Measurements from ENCODE around the gene SPEF2. TPM values are rescaled to one million over a fixed set of nuclear protein-coding genes. Genes with fewer than 3 reads are reported as not detected.

SPEF2 gene
- total RNA-seq, 1 donor from 2014 or later = 3.7 TPM

DNA sequence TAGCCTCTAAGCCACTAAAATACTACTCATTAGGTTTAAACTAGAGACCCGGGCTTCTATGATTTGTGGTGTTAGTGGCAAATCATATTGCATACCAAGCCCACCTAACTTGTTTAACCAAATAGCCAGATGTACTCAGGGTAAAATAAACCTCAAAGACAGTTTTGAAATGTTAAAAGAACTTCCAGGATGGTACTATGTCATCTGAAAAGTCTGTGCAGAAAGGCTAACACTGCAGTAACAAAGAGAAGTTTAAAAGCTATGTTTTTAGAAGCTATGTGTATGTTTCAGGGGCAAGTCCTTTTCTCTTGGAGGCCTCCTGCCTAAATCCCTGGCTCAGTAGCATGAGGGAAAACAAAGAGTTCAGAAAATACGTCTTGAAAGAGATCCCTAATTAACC is 154.2 kb downstream of the SPEF2 start:
- Histone ChIP-seq H3K36me3 (ENCODE audit: control insufficient read depth in 3 of 3, insufficient read depth in 3 of 3, low read length in 3 of 3) (no peaks in the 10 kb centered on the region), H3K9ac (ENCODE audit: low read depth in 1 of 3, low read length in 3 of 3) (no peak overlapping the region), H3K4me1 (ENCODE audit: control insufficient read depth in 3 of 3, insufficient read depth in 3 of 3, low read length in 3 of 3) (no peaks in the 10 kb centered on the region), H3K4me3 (ENCODE audit: low read length in 3 of 3) (no peak overlapping the region), H3K27me3 (ENCODE audit: control insufficient read depth in 3 of 3, insufficient read depth in 3 of 3, low read length in 3 of 3) (no peaks in the 10 kb centered on the region), H3K27ac (ENCODE audit: low read depth, low read length) (no peak overlapping the region), H3K9me3 (ENCODE audit: control insufficient read depth in 3 of 3, low read length in 3 of 3) (no peaks in the 10 kb centered on the region)

DNA sequence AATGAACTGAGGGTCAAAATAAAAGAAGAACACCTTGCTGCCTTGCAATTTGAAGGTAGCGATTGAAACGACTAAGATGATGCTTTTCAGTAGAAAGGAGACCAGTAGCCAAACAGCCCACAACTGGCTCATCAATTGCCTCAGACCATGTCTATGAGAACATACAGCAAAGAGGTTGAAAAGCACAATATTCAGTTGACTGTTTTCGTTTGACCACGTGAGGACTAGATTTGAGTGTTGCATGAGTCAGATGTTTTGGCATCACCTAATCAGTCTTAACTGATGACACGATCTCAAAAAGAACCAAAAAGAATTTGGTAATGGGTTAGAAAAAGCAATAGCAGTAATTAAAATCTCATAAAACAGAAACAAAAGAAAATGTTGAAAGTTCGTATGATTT is 156.3 kb downstream of the SPEF2 start:
- Histone ChIP-seq H3K36me3 (ENCODE audit: control insufficient read depth in 3 of 3, insufficient read depth in 3 of 3, low read length in 3 of 3) (no peaks in the 10 kb centered on the region), H3K27me3 (ENCODE audit: control insufficient read depth in 3 of 3, insufficient read depth in 3 of 3, low read length in 3 of 3) (no peaks in the 10 kb centered on the region), H3K4me3 (ENCODE audit: low read length in 3 of 3) (no peak overlapping the region), H3K4me1 (ENCODE audit: control insufficient read depth in 3 of 3, insufficient read depth in 3 of 3, low read length in 3 of 3) (no peaks in the 10 kb centered on the region), H3K27ac (ENCODE audit: low read depth, low read length) (no peak overlapping the region), H3K9me3 (ENCODE audit: control insufficient read depth in 3 of 3, low read length in 3 of 3) (no peaks in the 10 kb centered on the region), H3K9ac (ENCODE audit: low read depth in 1 of 3, low read length in 3 of 3) (no peak overlapping the region)

DNA sequence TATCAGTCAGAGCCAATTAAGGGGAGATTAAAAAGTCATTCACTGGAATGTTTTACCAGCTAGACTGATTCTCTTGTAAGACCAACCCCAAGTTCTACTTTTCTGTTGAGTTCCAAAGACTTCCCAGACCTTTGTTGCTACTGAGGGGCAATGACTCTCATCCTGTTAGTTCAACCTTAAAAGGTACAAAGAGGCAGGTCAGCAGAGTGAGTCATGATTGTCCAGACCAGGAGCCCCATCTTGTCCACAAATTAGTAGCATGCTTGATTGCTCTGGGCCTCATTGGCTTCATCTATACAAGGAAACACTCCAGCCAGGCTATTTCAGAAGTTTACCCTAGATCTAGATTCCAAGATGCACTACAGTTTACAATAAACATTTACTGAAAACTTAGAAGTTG is 159.1 kb downstream of the SPEF2 start:
- H3K4me1 ChIP-seq (ENCODE audit: control insufficient read depth in 3 of 3, insufficient read depth in 3 of 3, low read length in 3 of 3) = peaks cover 0 to 2% (median 0%) of the 10 kb centered on the region in 3 donors
- H3K9ac ChIP-seq (ENCODE audit: low read depth in 1 of 3, low read length in 3 of 3) = no peak overlapping the region
- no peaks in the 10 kb centered on the region for H3K36me3 ChIP-seq (ENCODE audit: control insufficient read depth in 3 of 3, insufficient read depth in 3 of 3, low read length in 3 of 3)
- no peak overlapping the region for H3K4me3 ChIP-seq (ENCODE audit: low read length in 3 of 3)
- no peaks in the 10 kb centered on the region for H3K27me3 ChIP-seq (ENCODE audit: control insufficient read depth in 3 of 3, insufficient read depth in 3 of 3, low read length in 3 of 3)
- no peaks in the 10 kb centered on the region for H3K9me3 ChIP-seq (ENCODE audit: control insufficient read depth in 3 of 3, low read length in 3 of 3)
- no peak overlapping the region for H3K27ac ChIP-seq (ENCODE audit: low read depth, low read length)

DNA sequence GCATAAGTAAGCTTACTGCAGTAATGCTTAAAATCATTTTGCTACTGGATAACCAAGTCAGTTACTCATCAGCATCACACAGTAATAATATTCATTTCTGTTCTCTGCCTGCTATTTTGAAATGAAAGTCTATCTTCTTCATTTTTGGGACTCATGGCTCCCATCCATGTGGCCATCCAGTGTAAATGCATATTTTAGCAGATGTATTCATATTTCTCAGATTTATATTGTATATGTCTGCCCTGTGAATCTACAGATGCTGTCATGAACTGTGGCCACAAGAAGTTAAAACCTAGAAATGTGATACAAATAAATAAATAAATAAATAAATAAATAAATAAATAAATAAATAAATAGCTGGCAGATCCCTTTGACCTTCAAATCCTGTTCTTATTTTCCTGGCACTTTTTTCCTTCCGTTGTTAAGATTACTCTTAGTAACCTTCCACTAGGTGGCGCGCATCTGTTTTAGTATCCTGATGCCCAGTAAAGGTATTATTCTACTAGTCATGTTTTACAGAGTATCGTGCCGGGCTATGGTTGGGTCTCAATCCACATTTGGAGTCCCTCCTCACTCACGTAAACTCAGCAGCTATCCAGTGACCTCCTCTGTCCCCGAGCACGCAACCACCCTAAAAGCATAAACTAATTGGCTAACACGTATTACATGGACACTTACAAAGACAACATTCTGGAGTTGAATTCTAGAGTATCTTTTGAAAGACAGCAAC is 159.9 kb downstream of the SPEF2 start:
- H3K27me3 ChIP-seq (ENCODE audit: control insufficient read depth in 3 of 3, insufficient read depth in 3 of 3, low read length in 3 of 3) = no peaks in the 10 kb centered on the region
- H3K4me1 ChIP-seq (ENCODE audit: control insufficient read depth in 3 of 3, insufficient read depth in 3 of 3, low read length in 3 of 3) = peaks cover 0 to 2% (median 0%) of the 10 kb centered on the region in 3 donors
- H3K4me3 ChIP-seq (ENCODE audit: low read length in 3 of 3) = no peak overlapping the region
- H3K27ac ChIP-seq (ENCODE audit: low read depth, low read length) = no peak overlapping the region
- no peaks in the 10 kb centered on the region for H3K9me3 ChIP-seq (ENCODE audit: control insufficient read depth in 3 of 3, low read length in 3 of 3)
- no peaks in the 10 kb centered on the region for H3K36me3 ChIP-seq (ENCODE audit: control insufficient read depth in 3 of 3, insufficient read depth in 3 of 3, low read length in 3 of 3)
- no peak overlapping the region for H3K9ac ChIP-seq (ENCODE audit: low read depth in 1 of 3, low read length in 3 of 3)

DNA sequence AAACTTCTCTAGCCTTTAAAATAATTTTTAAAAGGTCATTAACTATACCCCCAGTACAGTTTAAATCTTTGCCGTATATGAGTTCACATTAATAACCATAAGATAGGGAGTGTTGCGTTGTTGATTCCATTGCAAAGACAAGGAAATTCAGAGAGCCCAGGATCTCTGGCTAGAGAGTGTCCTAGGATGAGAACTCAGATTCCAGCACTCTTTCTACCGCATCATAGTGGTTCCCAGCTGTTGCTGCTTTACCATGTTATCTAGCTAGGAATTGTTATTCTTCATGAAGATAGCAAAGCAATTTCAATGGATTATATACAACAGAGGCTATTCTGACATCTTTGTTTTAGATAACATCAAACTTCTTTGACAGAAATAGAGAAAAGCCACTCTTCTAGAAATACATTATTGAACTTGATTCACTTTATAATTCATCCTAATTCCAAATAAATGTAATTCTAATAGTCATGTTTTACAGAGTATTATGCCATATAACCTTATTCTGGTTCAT is 160.7 kb downstream of the SPEF2 start:
- Histone ChIP-seq H3K4me3 (ENCODE audit: low read length in 3 of 3) (no peak overlapping the region), H3K4me1 (ENCODE audit: control insufficient read depth in 3 of 3, insufficient read depth in 3 of 3, low read length in 3 of 3) (peaks cover 0 to 2% (median 0%) of the 10 kb centered on the region in 3 donors), H3K36me3 (ENCODE audit: control insufficient read depth in 3 of 3, insufficient read depth in 3 of 3, low read length in 3 of 3) (no peaks in the 10 kb centered on the region), H3K27me3 (ENCODE audit: control insufficient read depth in 3 of 3, insufficient read depth in 3 of 3, low read length in 3 of 3) (no peaks in the 10 kb centered on the region), H3K9me3 (ENCODE audit: control insufficient read depth in 3 of 3, low read length in 3 of 3) (no peaks in the 10 kb centered on the region), H3K9ac (ENCODE audit: low read depth in 1 of 3, low read length in 3 of 3) (no peak overlapping the region), H3K27ac (ENCODE audit: low read depth, low read length) (no peak overlapping the region)

DNA sequence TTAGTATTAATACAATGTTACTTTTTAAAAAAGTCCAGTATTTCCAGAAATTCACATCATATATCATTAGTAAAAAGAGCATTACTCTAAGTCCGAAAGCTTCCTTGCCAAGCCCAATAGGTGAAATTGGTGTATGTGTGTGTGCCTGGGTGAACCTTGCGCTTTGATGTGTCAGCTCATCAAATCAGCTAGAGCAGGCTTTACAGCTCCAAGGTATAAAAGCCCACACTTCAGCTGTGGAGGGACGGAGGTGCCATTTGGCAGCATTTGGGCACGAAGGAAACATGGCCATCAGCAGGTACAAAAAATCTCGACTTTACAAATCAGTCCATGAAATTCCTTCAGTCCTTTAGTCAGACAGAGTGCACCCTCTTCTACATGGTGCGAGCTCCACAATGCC is 162.6 kb downstream of the SPEF2 start:
- no peak overlapping the region for H3K9ac ChIP-seq (ENCODE audit: low read depth in 1 of 3, low read length in 3 of 3)
- no peaks in the 10 kb centered on the region for H3K36me3 ChIP-seq (ENCODE audit: control insufficient read depth in 3 of 3, insufficient read depth in 3 of 3, low read length in 3 of 3)
- H3K27ac ChIP-seq (ENCODE audit: low read depth, low read length) = no peak overlapping the region
- no peaks in the 10 kb centered on the region for H3K9me3 ChIP-seq (ENCODE audit: control insufficient read depth in 3 of 3, low read length in 3 of 3)
- H3K4me1 ChIP-seq (ENCODE audit: control insufficient read depth in 3 of 3, insufficient read depth in 3 of 3, low read length in 3 of 3) = peaks cover 0 to 2% (median 0%) of the 10 kb centered on the region in 3 donors
- H3K4me3 ChIP-seq (ENCODE audit: low read length in 3 of 3) = no peak overlapping the region
- H3K27me3 ChIP-seq (ENCODE audit: control insufficient read depth in 3 of 3, insufficient read depth in 3 of 3, low read length in 3 of 3) = no peaks in the 10 kb centered on the region

DNA sequence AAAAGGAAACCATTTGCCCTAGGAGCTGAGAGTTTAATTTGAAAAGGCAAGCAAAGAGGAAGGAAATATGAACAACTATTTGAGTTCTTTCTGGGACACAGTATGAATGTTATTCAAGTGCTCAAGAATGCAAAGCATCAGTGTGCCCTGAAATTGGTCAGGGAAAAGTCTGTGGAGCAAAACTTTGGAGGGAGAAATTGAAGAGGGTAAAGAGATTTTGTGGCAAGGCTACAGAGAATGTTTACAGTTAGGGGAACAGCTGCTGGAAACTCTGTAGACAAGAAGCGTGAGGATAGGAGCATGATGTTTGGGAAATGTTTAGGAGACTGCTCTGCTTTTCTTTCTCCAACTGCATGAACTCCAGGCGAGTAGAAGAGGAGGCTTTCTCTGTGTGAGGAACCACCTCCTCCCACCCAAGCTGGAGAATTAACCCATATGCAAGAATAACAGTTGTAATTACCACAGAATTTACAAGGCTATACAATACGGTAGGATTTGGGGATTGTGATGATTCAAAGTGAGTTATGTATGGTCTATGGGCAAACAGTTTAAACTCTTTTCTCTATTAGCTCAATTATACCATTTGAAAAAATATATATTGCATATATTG is 163.6 kb downstream of the SPEF2 start:
- H3K27ac ChIP-seq (ENCODE audit: low read depth, low read length) = no peak overlapping the region

DNA sequence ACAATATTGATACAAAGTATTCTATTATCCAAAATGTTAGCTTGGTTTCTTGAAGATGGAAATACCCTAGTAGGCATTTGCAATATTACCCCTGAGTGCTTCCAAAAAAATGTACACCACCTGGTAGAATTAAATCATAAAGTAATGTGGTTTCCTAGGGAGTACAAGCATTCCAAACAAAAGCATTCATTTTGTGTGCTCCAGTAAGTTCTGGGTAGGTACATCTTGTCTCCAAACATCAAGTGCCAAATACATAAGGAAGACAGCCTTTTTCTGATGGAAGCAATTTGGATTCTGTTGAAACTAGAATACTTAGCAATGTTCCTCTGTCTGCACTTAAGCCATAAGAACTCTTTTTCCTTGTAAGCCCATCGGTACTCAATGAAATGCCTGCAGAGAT is 165.9 kb downstream of the SPEF2 start:
- no peak overlapping the region for H3K9ac ChIP-seq (ENCODE audit: low read depth in 1 of 3, low read length in 3 of 3)
- H3K27ac ChIP-seq (ENCODE audit: low read depth, low read length) = no peak overlapping the region
- H3K36me3 ChIP-seq (ENCODE audit: control insufficient read depth in 3 of 3, insufficient read depth in 3 of 3, low read length in 3 of 3) = no peaks in the 10 kb centered on the region
- H3K27me3 ChIP-seq (ENCODE audit: control insufficient read depth in 3 of 3, insufficient read depth in 3 of 3, low read length in 3 of 3) = no peaks in the 10 kb centered on the region
- peaks cover 0 to 2% (median 0%) of the 10 kb centered on the region in 3 donors for H3K4me1 ChIP-seq (ENCODE audit: control insufficient read depth in 3 of 3, insufficient read depth in 3 of 3, low read length in 3 of 3)
- no peaks in the 10 kb centered on the region for H3K9me3 ChIP-seq (ENCODE audit: control insufficient read depth in 3 of 3, low read length in 3 of 3)
- no peak overlapping the region for H3K4me3 ChIP-seq (ENCODE audit: low read length in 3 of 3)

More for the DNA sequence above, 163.6 kb downstream of the SPEF2 start:
- no peaks in the 10 kb centered on the region for H3K9me3 ChIP-seq (ENCODE audit: control insufficient read depth in 3 of 3, low read length in 3 of 3)
- no peaks in the 10 kb centered on the region for H3K27me3 ChIP-seq (ENCODE audit: control insufficient read depth in 3 of 3, insufficient read depth in 3 of 3, low read length in 3 of 3)
- no peak overlapping the region for H3K4me3 ChIP-seq (ENCODE audit: low read length in 3 of 3)
- H3K4me1 ChIP-seq (ENCODE audit: control insufficient read depth in 3 of 3, insufficient read depth in 3 of 3, low read length in 3 of 3) = peaks cover 0 to 2% (median 0%) of the 10 kb centered on the region in 3 donors
- H3K36me3 ChIP-seq (ENCODE audit: control insufficient read depth in 3 of 3, insufficient read depth in 3 of 3, low read length in 3 of 3) = no peaks in the 10 kb centered on the region
- no peak overlapping the region for H3K9ac ChIP-seq (ENCODE audit: low read depth in 1 of 3, low read length in 3 of 3)

DNA sequence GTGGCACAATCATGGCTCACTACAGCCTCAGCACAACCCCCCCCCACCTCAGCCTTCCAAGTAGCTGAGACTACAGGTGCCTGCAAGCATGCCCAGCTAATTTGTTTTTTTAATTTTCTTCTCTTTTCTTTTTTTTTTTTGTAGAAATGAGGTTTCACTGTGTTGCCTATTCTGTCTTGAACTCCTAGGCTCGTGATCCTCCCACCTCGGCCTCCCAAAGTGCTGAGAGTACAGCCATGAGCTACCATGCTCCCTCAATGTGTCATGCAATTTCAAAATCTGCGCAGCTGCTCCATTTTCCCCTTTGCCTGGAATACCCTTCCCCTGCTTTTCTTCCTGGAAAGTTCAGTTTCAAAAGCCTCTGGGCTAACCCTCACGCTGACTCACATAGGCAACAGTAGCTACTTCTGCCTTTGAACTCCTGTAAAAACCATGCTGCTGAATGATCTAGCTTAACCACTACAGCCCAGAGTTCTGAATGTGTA is 168.0 kb downstream of the SPEF2 start:
- H3K9me3 ChIP-seq (ENCODE audit: control insufficient read depth in 3 of 3, low read length in 3 of 3) = no peaks in the 10 kb centered on the region
- no peak overlapping the region for H3K9ac ChIP-seq (ENCODE audit: low read depth in 1 of 3, low read length in 3 of 3)
- H3K4me1 ChIP-seq (ENCODE audit: control insufficient read depth in 3 of 3, insufficient read depth in 3 of 3, low read length in 3 of 3) = peaks cover 0 to 2% (median 0%) of the 10 kb centered on the region in 3 donors
- no peak overlapping the region for H3K27ac ChIP-seq (ENCODE audit: low read depth, low read length)
- H3K27me3 ChIP-seq (ENCODE audit: control insufficient read depth in 3 of 3, insufficient read depth in 3 of 3, low read length in 3 of 3) = no peaks in the 10 kb centered on the region
- H3K4me3 ChIP-seq (ENCODE audit: low read length in 3 of 3) = no peak overlapping the region
- no peaks in the 10 kb centered on the region for H3K36me3 ChIP-seq (ENCODE audit: control insufficient read depth in 3 of 3, insufficient read depth in 3 of 3, low read length in 3 of 3)

DNA sequence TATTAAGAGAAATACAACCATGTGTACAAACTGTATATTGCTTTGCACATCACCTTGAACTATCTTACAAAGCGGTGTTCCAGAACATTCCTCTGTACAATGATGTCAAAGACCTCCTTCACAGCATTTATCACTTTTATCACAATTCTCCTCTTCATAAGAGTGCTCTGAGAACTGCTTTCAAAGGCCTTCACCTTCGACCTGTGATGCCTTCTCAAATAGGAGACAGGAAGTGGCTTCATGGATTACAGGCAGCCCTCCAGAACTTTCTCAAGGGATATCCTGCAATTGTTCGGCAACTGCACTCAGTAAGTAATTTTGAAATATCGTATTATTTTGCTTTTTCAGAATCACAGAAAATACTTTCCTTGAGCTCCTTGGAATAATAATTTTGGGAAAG is 171.1 kb downstream of the SPEF2 start:
- Histone ChIP-seq H3K9me3 (ENCODE audit: control insufficient read depth in 3 of 3, low read length in 3 of 3) (no peaks in the 10 kb centered on the region), H3K9ac (ENCODE audit: low read depth in 1 of 3, low read length in 3 of 3) (no peak overlapping the region), H3K4me1 (ENCODE audit: control insufficient read depth in 3 of 3, insufficient read depth in 3 of 3, low read length in 3 of 3) (no peaks in the 10 kb centered on the region), H3K27ac (ENCODE audit: low read depth, low read length) (peak overlapping the region; percentile 52), H3K36me3 (ENCODE audit: control insufficient read depth in 3 of 3, insufficient read depth in 3 of 3, low read length in 3 of 3) (no peaks in the 10 kb centered on the region), H3K4me3 (ENCODE audit: low read length in 3 of 3) (no peak overlapping the region), H3K27me3 (ENCODE audit: control insufficient read depth in 3 of 3, insufficient read depth in 3 of 3, low read length in 3 of 3) (no peaks in the 10 kb centered on the region)
